ENCODE results near the gene RPS17.
A peak's percentile ranks its signal among the peaks of the same experiment; 100 is the strongest.

Gene RPS17

GRCh38 chr15:82572311-82572710, 32.1 kb upstream of the RPS17 start:
- Mint-ChIP-seq H3K4me3 (peak overlapping the region; percentile 48), H3K9me3 (no peaks in the 10 kb centered on the region), H3K4me1 (peaks cover 31% of the 10 kb centered on the region), H3K27me3 (ENCODE audit: low read depth, poor library complexity) (peaks cover 29% of the 10 kb centered on the region), H3K36me3 (ENCODE audit: low read depth) (no peaks in the 10 kb centered on the region), H3K27ac (no peak overlapping the region)
- DNase-seq: no peak
- TF ChIP-seq CTCF (IDR thresholded peaks at IDR 0.05): no peak

- Mint-ChIP-seq H3K4me1 (peaks cover 31% of the 10 kb centered on the region), H3K27ac (no peak overlapping the region), H3K27me3 (ENCODE audit: low read depth, poor library complexity) (peaks cover 29% of the 10 kb centered on the region)
Measured at GRCh38 chr15:82571722-82572222, 31.5 kb upstream of the RPS17 start.

GRCh38 chr15:82570721-82571508, 30.7 kb upstream of the RPS17 start:
- H3K27ac Mint-ChIP-seq: no peak overlapping the region
- peak overlapping the region; percentile 61 for H3K4me3 Mint-ChIP-seq
- H3K9me3 Mint-ChIP-seq: no peaks in the 10 kb centered on the region
- no peak for TF ChIP-seq CTCF (IDR thresholded peaks at IDR 0.05)
- DNase-seq: no peak
- H3K27me3 Mint-ChIP-seq (ENCODE audit: low read depth, poor library complexity): peaks cover 21% of the 10 kb centered on the region
- H3K4me1 Mint-ChIP-seq: peaks cover 31% of the 10 kb centered on the region
- H3K36me3 Mint-ChIP-seq (ENCODE audit: low read depth): no peaks in the 10 kb centered on the region

More at GRCh38 chr15:82571722-82572222, 31.5 kb upstream of the RPS17 start:
- no peaks in the 10 kb centered on the region for H3K36me3 Mint-ChIP-seq (ENCODE audit: low read depth)
- no peaks in the 10 kb centered on the region for H3K9me3 Mint-ChIP-seq
- H3K4me3 Mint-ChIP-seq: peak overlapping the region; percentile 61
- TF ChIP-seq CTCF (IDR thresholded peaks at IDR 0.05): no peak
- DNase-seq: peak; percentile 48

- no peaks in the 10 kb centered on the region for H3K36me3 Mint-ChIP-seq (ENCODE audit: low read depth)
- no peak for TF ChIP-seq CTCF (IDR thresholded peaks at IDR 0.05)
- no peaks in the 10 kb centered on the region for H3K9me3 Mint-ChIP-seq
- no peak overlapping the region for H3K4me3 Mint-ChIP-seq
- H3K4me1 Mint-ChIP-seq: peaks cover 31% of the 10 kb centered on the region
- no peak overlapping the region for H3K27ac Mint-ChIP-seq
- H3K27me3 Mint-ChIP-seq (ENCODE audit: low read depth, poor library complexity): peaks cover 18% of the 10 kb centered on the region
- DNase-seq: no peak
Measured at GRCh38 chr15:82569834-82570233, 29.6 kb upstream of the RPS17 start.

- Mint-ChIP-seq H3K36me3 (ENCODE audit: low read depth) (no peaks in the 10 kb centered on the region), H3K27me3 (ENCODE audit: low read depth, poor library complexity) (peaks cover 18% of the 10 kb centered on the region), H3K9me3 (no peaks in the 10 kb centered on the region), H3K27ac (no peak overlapping the region), H3K4me1 (peaks cover 31% of the 10 kb centered on the region), H3K4me3 (no peak overlapping the region)
- TF ChIP-seq CTCF (IDR thresholded peaks at IDR 0.05): no peak
- DNase-seq: no peak
Measured at GRCh38 chr15:82568986-82569385, 28.7 kb upstream of the RPS17 start.

GRCh38 chr15:82567661-82568060, 27.4 kb upstream of the RPS17 start:
- no peak for DNase-seq
- Mint-ChIP-seq H3K27me3 (ENCODE audit: low read depth, poor library complexity) (peaks cover 18% of the 10 kb centered on the region), H3K27ac (no peak overlapping the region), H3K4me3 (no peak overlapping the region), H3K9me3 (no peaks in the 10 kb centered on the region), H3K4me1 (peaks cover 23% of the 10 kb centered on the region), H3K36me3 (ENCODE audit: low read depth) (no peaks in the 10 kb centered on the region)
- TF ChIP-seq CTCF (IDR thresholded peaks at IDR 0.05): no peak
